A549 (cell line): Measurements from ENCODE around the gene PPP2R3A. TPM values are rescaled to one million over a fixed set of nuclear protein-coding genes. Genes with fewer than 3 reads are reported as not detected.

Source experiments
- ATAC-seq, 2 experiments: fragments of 200-7000 bp in 1 of 2; fragments of >200 bp in 1 of 2; cut with Nextera tagmentation in 1 of 2; cut with Tn5 transposase in 1 of 2; 3 replicates each; pipeline versions ENCODE4 v1.8.0 to v1.9.1; 2018 to 2020; ENCODE audit warnings: mild to moderate bottlenecking in 1 of 2, moderate library complexity in 1 of 2
- CTCF ChIA-PET: fragments of 300-600 bp; sonication (Branson Sonifier 250); formaldehyde crosslinking; extraction: SDS; loops from one replicate; lab custom pipeline; 2021; ENCODE audit warnings: antibody characterized with exemption, inconsistent platforms; lab: Yijun Ruan, JAX
- POLR2A ChIA-PET: fragments of 350-600 bp; formaldehyde crosslinking; extraction: SDS; loops from one replicate; lab custom pipeline; 2021; ENCODE audit warnings: antibody characterized with exemption, inconsistent platforms; lab: Yijun Ruan, JAX
- DNase-seq, 2 experiments: peaks; one replicate each; pipeline versions ENCODE4 v3.0.0 to v3.0.0-alpha.2; 2011 to 2016; ENCODE audit warnings: low read depth in 1 of 2, low spot score in 1 of 2
- FAIRE-seq: peaks from 2 replicates; lab custom pipeline; 2011; peaks lifted over from hg19 to GRCh38; lab: Jason Lieb, UNC
- H3K27ac ChIP-seq, 2 experiments: fragments of >200 bp; sonication (Bioruptor Twin); formaldehyde crosslinking; 3 replicates each; pipeline ENCODE4 v1.5.1; 2016 to 2017
- H3K4me1 ChIP-seq: fragments of >200 bp; sonication (Bioruptor Twin); formaldehyde crosslinking; 3 replicates; pipeline ENCODE4 v1.6.1; 2016
- H3K4me2 ChIP-seq: fragments of >200 bp; sonication (Bioruptor Twin); formaldehyde crosslinking; 3 replicates; pipeline ENCODE4 v1.6.1; 2016
- H3K4me3 ChIP-seq: fragments of >200 bp; sonication (Bioruptor Twin); formaldehyde crosslinking; 3 replicates; pipeline ENCODE4 v1.5.1; 2016
- H3K9me3 ChIP-seq: fragments of >200 bp; sonication (Bioruptor Twin); formaldehyde crosslinking; 3 replicates; pipeline ENCODE4 v1.6.1; 2016
- ATOH8 ChIP-seq: fragments of 250-450 bp; sonication (Bioruptor Pico); IDR thresholded peaks from 2 replicates; pipeline ENCODE4 v1.5.0; 2020; ENCODE audit warnings: low read depth, mild to moderate bottlenecking, moderate library complexity
- BHLHE40 ChIP-seq: IDR thresholded peaks from 2 replicates; pipeline ENCODE4 v1.6.1; 2012; ENCODE audit warnings: low read depth, low read length, inconsistent platforms
- CTCF ChIP-seq: fragments of >200 bp; sonication (Bioruptor Twin); formaldehyde crosslinking; IDR thresholded peaks from 3 replicates; pipeline ENCODE4 v1.5.1; 2016
- EHMT2 ChIP-seq: fragments of 200-600 bp; sonication (generic); IDR thresholded peaks from 2 replicates; pipeline ENCODE4 v1.6.1; 2016; ENCODE audit warnings: antibody characterized with exemption, low read depth, mild to moderate bottlenecking, moderate library complexity
- ELK1 ChIP-seq: fragments of 150-350 bp; IDR thresholded peaks from 2 replicates; pipeline ENCODE4 v1.6.1; 2014; ENCODE audit warnings: low read depth, mild to moderate bottlenecking, low read length
- FOSB ChIP-seq: fragments of 250-450 bp; sonication (Bioruptor Pico); IDR thresholded peaks from 2 replicates; pipeline ENCODE4 v1.5.0; 2020; ENCODE audit warnings: mild to moderate bottlenecking, moderate library complexity
- FOSL2 ChIP-seq, 2 experiments: fragments of 450-650 bp in 1 of 2; fragments of >200 bp in 1 of 2; sonication (Bioruptor Twin) in 1 of 2; formaldehyde crosslinking; IDR thresholded peaks; 2 replicates each; pipeline versions ENCODE4 v1.5.0 to v1.6.1; 2016 to 2020; ENCODE audit warnings: mild to moderate bottlenecking in 1 of 2, moderate library complexity in 1 of 2
- FOXS1 ChIP-seq: fragments of 250-450 bp; sonication (Bioruptor Pico); IDR thresholded peaks from 2 replicates; pipeline ENCODE4 v1.5.0; 2020; ENCODE audit warnings: mild to moderate bottlenecking, moderate library complexity
- HDAC2 ChIP-seq: fragments of 200-600 bp; sonication (generic); IDR thresholded peaks from 2 replicates; pipeline ENCODE4 v1.6.1; 2016
- HES2 ChIP-seq: fragments of >200 bp; sonication (Bioruptor Twin); formaldehyde crosslinking; IDR thresholded peaks from 2 replicates; pipeline ENCODE4 v1.6.1; 2016
- HEYL ChIP-seq: fragments of 250-450 bp; sonication (Bioruptor Pico); IDR thresholded peaks from 2 replicates; pipeline ENCODE4 v1.8.0; 2021; ENCODE audit warnings: mild to moderate bottlenecking, moderate library complexity
- HMGXB4 ChIP-seq: fragments of 250-450 bp; sonication (Bioruptor Pico); IDR thresholded peaks from 2 replicates; pipeline ENCODE4 v1.5.0; 2021; ENCODE audit warnings: mild to moderate bottlenecking, moderate library complexity, borderline replicate concordance
- HOXB13 ChIP-seq: fragments of 250-450 bp; sonication (Bioruptor Pico); IDR thresholded peaks from 2 replicates; pipeline ENCODE4 v1.5.0; 2020; ENCODE audit warnings: low read depth, mild to moderate bottlenecking, moderate library complexity
- HOXB5 ChIP-seq: fragments of 250-450 bp; sonication (Bioruptor Pico); IDR thresholded peaks from 2 replicates; pipeline ENCODE4 v1.5.0; 2020; ENCODE audit warnings: mild to moderate bottlenecking, moderate library complexity
- JUN ChIP-seq, 2 experiments: fragments of >200 bp; sonication (Bioruptor Twin); formaldehyde crosslinking; IDR thresholded peaks; 2 replicates in 1 of 2; 3 replicates in 1 of 2; pipeline ENCODE4 v1.6.1; 2016 to 2017
- JUNB ChIP-seq: fragments of >200 bp; sonication (Bioruptor Twin); formaldehyde crosslinking; IDR thresholded peaks from 2 replicates; pipeline ENCODE4 v1.6.1; 2016
- MAFK ChIP-seq: fragments of 450-650 bp; IDR thresholded peaks from 2 replicates; pipeline ENCODE4 v1.6.1; 2014; ENCODE audit not compliant: partially characterized antibody
- MAZ ChIP-seq: fragments of 150-350 bp; IDR thresholded peaks from 2 replicates; pipeline ENCODE4 v1.6.1; 2014; ENCODE audit warnings: antibody characterized with exemption, low read depth, low read length, borderline replicate concordance
- NFE2L2 ChIP-seq: fragments of 150-350 bp; conservative IDR thresholded peaks from 2 replicates; pipeline ENCODE4 v1.6.1; 2014; ENCODE audit warnings: low read length
- NPAS2 ChIP-seq: fragments of 250-450 bp; sonication (Bioruptor Pico); IDR thresholded peaks from 2 replicates; pipeline ENCODE4 v1.8.0; 2022; ENCODE audit warnings: mild to moderate bottlenecking, moderate library complexity, borderline replicate concordance
- POLR2AphosphoS2 ChIP-seq: conservative IDR thresholded peaks from 2 replicates; pipeline ENCODE4 v1.6.1; 2012; ENCODE audit warnings: low read length, improper control_type of control experiment, inconsistent platforms
- RAD21 ChIP-seq, 2 experiments: fragments of >200 bp in 1 of 2; sonication (Bioruptor Twin) in 1 of 2; formaldehyde crosslinking in 1 of 2; IDR thresholded peaks in 1 of 2; conservative IDR thresholded peaks in 1 of 2; 2 replicates in 1 of 2; 3 replicates in 1 of 2; pipeline ENCODE4 v1.6.1; 2012 to 2018; ENCODE audit warnings: inconsistent platforms in 1 of 2
- RCOR1 ChIP-seq: fragments of 150-350 bp; IDR thresholded peaks from 2 replicates; pipeline ENCODE4 v1.6.1; 2014; ENCODE audit warnings: antibody characterized with exemption, low read length, low read depth
- SMC3 ChIP-seq: fragments of >200 bp; sonication (Bioruptor Twin); formaldehyde crosslinking; IDR thresholded peaks from 3 replicates; pipeline ENCODE4 v1.6.1; 2018; ENCODE audit warnings: inconsistent platforms
- TP53 ChIP-seq: fragments of 250-450 bp; sonication (Bioruptor Pico); IDR thresholded peaks from 2 replicates; pipeline ENCODE4 v1.5.0; 2021; ENCODE audit warnings: mild to moderate bottlenecking, moderate library complexity
- ZNF302 ChIP-seq: fragments of 250-450 bp; sonication (Bioruptor Pico); IDR thresholded peaks from 2 replicates; pipeline ENCODE4 v1.9.0; 2021; ENCODE audit warnings: inconsistent platforms, mild to moderate bottlenecking, moderate library complexity
- WGBS: methylation state at CpG from one replicate; pipeline ENCODE4 v1.1.6; 2017; ENCODE audit errors: missing lambda C conversion rate; 5-methylcytosine and 5-hydroxymethylcytosine counted together
- polyA plus RNA-seq, 4 experiments: library from polyadenylated mRNA; depleted of rRNA in 3 of 4; stranded (reverse); fragments of >200 nt; fragmentation: RNase III in 1 of 4; extraction: RNeasy Plus Mini Kit Qiagen cat#74134 plus additional on column Dnase treatment in 1 of 4; gene quantifications; 2 replicates in 3 of 4; 3 replicates in 1 of 4; pipeline ENCODE4 v1.2.3, GENCODE V29; 2011 to 2017

The PPP2R3A gene
- polyA plus RNA-seq, 2 of the 4 experiments (the other 2 are of a cell fraction), result 1.9 to 3.2 TPM

GRCh38 chr3:135924506-135924905, 41.0 kb upstream of the PPP2R3A start:
- whole genome bisulfite sequencing, result 29% methylated on average over 1 of the region's 1 CpG
- no peak for ATAC-seq
- CTCF ChIA-PET, result interaction anchor here (11.3 kb wide), 1 partner anchor 119 kb away, joined by 112 read pairs; no protein-coding TSS in a partner anchor
- TF ChIP-seq FOSB (CRISPR knock-in tag), result no peak
- Histone ChIP-seq H3K4me3 (no peak overlapping the region), H3K4me2 (no peak overlapping the region), H3K27ac (no peak overlapping the region), H3K4me1 (no peaks in the 10 kb centered on the region), H3K9me3 (no peaks in the 10 kb centered on the region)
- DNase-seq, result no peak
- no peak for FAIRE-seq
- POLR2A ChIA-PET, result no interaction called here

- FAIRE-seq, result no peak
- ChIA-PET CTCF (interaction anchor here (1.3 kb wide), 1 partner anchor 117 kb away, joined by 6 read pairs; no protein-coding TSS in a partner anchor), POLR2A (no interaction called here)
- H3K9me3 ChIP-seq, result no peaks in the 10 kb centered on the region
- no peaks in the 10 kb centered on the region for H3K4me1 ChIP-seq
- H3K27ac ChIP-seq, result no peak overlapping the region
- WGBS, result 30% methylated on average over 3 of the region's 3 CpGs
- no peak overlapping the region for H3K4me3 ChIP-seq
- TF ChIP-seq SMC3, result no peak
- TF ChIP-seq MAFK, result no peak
- TF ChIP-seq CTCF, result no peak
- TF ChIP-seq HES2, result no peak
- no peak for TF ChIP-seq FOSB (CRISPR knock-in tag)
- TF ChIP-seq EHMT2, result no peak
- no peak for TF ChIP-seq HEYL (CRISPR knock-in tag)
- no peak for TF ChIP-seq RCOR1
- TF ChIP-seq HDAC2, result no peak
- no peak for TF ChIP-seq ZNF302
- TF ChIP-seq JUN (IDR thresholded peaks at IDR 0.05), result no peak
- no peak for TF ChIP-seq ATOH8 (CRISPR knock-in tag)
- H3K4me2 ChIP-seq, result no peak overlapping the region
- no peak for ATAC-seq
- DNase-seq, result no peak
These were observed 38.9 kb upstream of the PPP2R3A start for GRCh38 chr3:135926664-135927063.

- ChIA-PET CTCF (interaction anchor here (1.3 kb wide), 2 partner anchors 9 to 116 kb away, joined by 3 to 6 read pairs; no protein-coding TSS in a partner anchor), POLR2A (no interaction called here)
- DNase-seq (no peak), ATAC-seq (no peak; a peak in 1 of 6 replicates), FAIRE-seq (no peak)
- Histone ChIP-seq H3K4me1 (no peaks in the 10 kb centered on the region), H3K27ac (no peak overlapping the region), H3K4me3 (no peak overlapping the region), H3K4me2 (no peak overlapping the region), H3K9me3 (no peaks in the 10 kb centered on the region)
- TF ChIP-seq HMGXB4, result no peak
- no peak for TF ChIP-seq FOSL2 (IDR thresholded peaks at IDR 0.05)
- no peak for TF ChIP-seq FOSL2 (CRISPR knock-in tag; IDR thresholded peaks at IDR 0.05)
- no peak for TF ChIP-seq NFE2L2
- TF ChIP-seq POLR2AphosphoS2, result no peak
- no peak for TF ChIP-seq HOXB13 (CRISPR knock-in tag)
- no peak for TF ChIP-seq MAZ
- TF ChIP-seq ZNF302, result no peak
- TF ChIP-seq ELK1, result no peak
- no peak for TF ChIP-seq RAD21 (conservative IDR thresholded peaks at IDR 0.05 in 1 of 2, IDR thresholded peaks at IDR 0.05 in 1 of 2)
- TF ChIP-seq JUNB, result no peak
- TF ChIP-seq BHLHE40, result no peak
- TF ChIP-seq HDAC2, result no peak
- no peak for TF ChIP-seq FOXS1 (CRISPR knock-in tag)
- no peak for TF ChIP-seq HOXB5 (CRISPR knock-in tag)
- TF ChIP-seq RCOR1, result no peak
- TF ChIP-seq TP53 (CRISPR knock-in tag), result no peak
- TF ChIP-seq NPAS2 (CRISPR knock-in tag), result no peak
- 0% methylated on average over 1 of the region's 1 CpG for WGBS
These were observed 38.4 kb upstream of the PPP2R3A start for GRCh38 chr3:135927155-135927554.
